HG02763 (cell line): ENCODE results near the gene OR4K13.

Source experiments
- ATAC-seq: cut with Tn5 transposase; IDR thresholded peaks from one replicate; pipeline ENCODE4 v1.9.1; 2021; ENCODE audit warnings: mild to moderate bottlenecking, moderate library complexity; ENCODE audit not compliant: unreplicated experiment

Gene OR4K13, protein sequence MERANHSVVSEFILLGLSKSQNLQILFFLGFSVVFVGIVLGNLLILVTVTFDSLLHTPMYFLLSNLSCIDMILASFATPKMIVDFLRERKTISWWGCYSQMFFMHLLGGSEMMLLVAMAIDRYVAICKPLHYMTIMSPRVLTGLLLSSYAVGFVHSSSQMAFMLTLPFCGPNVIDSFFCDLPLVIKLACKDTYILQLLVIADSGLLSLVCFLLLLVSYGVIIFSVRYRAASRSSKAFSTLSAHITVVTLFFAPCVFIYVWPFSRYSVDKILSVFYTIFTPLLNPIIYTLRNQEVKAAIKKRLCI

DNA sequence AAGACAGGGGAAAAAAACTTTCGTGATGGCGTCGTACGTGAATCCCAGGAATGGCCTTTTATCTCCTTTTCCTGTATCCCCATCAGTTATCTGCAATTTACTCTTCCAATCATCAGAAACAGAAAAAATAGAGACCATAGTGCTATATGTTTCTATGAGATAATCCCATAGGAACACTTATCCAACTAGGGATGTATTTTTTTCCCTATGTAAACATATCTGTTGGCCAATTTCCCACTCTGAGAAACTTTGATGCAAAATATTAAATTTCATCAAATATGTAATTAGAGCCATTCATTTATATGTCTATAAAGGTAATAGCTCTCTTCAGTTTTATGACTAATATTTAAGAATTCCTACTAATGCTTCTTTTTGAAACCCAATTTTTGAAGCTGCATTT, at the start of gene OR4K13:
Gene OR4K13, minus strand, starts transcription at position 101 of the 400 bp plus-strand sequence. CDS start 1,280 bp downstream, outside the sequence.
- no peak for ATAC-seq

DNA sequence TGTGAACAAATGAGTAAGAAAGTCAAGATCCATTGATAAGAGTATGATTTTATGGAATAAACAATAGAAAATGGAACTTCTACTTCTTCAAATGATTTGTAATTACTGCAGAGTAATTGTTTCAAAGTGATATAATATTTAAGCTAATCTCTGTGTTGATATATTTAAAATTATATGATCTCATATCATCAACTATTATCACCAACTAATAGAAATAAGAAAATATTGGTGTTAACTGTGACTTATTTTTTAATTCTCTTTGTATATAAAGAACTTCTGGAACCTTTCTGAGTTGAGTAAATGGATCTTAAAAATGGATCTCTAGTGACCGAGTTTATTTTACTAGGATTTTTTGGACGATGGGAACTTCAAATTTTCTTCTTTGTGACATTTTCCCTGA, 23.9 kb upstream of the OR4K13 start, which contains the start of gene OR4L1:
Gene OR4L1, plus strand, starts transcription at position 301 of the 400 bp plus-strand sequence. Its CDS starts 0 bp downstream, at position 301.
- no peak for ATAC-seq

DNA sequence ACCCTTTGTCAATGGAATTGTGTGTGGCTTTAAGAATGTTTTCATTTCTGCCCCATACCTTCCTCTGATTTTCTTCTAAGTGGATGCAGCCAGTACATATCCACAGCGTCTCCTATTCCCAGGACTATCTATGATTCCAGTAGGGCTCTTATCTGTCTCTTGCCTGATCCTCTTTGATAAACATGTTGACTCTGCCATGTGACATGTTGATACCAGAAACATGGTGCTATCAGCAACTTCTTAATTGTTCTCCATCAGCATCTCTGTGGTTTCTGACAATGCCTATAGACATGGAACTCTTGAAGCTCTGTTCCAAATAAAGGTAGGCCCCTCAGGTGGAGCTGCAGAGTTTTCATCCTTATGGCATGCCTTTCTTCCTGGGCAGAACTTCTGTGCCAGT, 12.4 kb upstream of the OR4K13 start:
- no peak for ATAC-seq

DNA sequence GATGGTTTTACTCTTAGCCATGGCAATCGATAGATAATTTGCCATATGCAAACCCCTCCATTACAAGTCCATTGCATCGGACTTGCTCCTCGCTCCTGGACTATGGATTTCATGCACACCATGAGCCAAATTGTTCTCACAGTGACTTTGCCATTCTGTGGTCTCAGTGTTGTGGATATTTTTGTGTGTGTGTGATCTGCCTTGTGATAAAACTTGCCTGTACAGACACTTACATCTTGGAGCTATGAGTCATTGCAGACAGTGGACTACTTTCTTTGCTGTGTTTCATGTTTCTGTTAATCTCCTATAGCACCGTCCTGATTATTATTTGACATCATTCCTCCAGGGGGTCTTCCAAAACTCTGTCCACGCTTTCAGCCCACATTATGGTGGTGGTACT, 8.4 kb upstream of the OR4K13 start:
- no peak for ATAC-seq

DNA sequence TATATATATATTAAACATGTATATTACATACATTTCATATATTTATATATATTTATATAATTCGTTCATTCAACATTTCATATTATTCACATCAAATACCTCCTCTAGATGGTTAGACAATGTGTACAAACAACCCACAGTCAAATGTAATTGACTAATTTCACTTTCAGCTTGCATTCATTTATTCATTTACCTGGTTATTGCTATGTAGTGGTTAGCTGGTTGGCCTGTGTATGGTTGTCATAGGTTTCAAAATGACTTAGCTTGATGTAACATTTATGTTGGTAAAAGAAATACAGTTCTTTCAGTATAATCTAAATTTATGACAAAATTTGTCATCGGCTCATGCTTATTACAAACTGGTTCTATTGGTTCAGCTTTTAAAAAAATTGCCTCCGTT, 389 bp downstream of the OR4K13 start:
- no peak for ATAC-seq

DNA sequence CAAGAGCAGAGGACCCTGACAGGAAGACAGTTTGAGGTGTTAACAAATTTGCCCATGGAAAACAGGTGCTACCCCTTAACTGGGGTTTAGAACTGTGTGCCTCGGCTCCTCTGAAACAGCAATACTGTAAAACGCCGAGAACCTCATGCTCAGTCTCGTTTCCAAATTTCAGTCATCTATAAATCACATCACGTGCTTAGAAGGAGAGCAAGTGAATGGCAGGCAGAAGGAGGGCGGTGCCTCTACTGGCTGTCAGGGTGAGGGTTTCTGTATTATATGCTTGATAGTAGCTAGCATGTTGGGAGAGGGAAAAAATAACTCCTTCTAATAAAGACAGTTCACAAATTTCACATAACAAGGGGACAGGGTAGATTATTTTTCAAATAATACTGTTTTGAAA, 4.8 kb downstream of the OR4K13 start:
- no peak for ATAC-seq

DNA sequence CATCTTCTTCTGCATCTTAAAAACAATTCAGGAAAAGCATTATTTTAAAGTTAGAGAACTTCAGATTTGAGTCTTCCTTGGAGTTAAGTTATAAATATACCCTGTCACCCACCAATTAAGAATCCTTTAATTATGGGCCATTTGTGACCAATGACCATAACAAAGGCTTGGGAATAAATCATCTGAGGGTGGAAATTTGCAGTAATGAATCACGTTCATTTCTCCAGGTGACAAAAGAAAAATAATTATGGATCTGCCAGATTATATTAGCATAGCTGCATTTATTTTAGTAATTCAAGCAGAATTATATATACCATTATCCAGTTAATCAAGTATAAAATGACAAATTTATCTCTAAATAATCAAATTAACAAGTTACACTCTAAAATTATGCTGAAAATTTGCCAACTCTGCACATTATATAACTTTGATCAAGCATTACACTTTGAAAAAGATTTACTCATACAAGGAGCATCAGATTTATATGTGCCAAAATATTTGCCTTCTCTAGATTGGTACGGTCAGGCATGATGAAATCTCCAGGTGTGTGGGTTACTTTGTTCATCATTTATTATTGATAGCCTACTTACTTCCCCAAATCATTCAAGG, 16.5 kb downstream of the OR4K13 start, which contains the start of gene OR4K14:
Gene OR4K14, minus strand, starts transcription at position 51 of the 609 bp plus-strand sequence. CDS start 4,114 bp downstream, outside the sequence.
- ATAC-seq, result no peak

DNA sequence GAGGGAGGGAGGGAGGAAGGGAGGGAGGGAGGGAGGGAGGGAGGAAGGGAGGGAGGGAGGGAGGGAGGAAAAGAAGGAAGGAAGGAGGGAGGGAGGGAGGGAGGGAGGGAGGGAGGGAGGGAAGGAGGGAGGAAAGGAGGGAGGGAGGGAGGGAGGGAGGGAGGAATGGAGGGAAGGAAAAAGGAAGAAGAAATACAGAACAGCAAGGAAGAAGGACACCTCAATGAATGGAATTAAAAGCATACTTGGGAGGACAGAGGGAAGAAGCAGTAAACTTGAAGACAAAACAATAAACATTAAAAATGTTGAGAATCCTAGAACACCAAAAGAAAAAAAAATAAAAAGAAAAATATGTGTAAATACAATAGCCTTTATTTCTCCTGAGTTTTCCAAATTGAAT, 27.7 kb downstream of the OR4K13 start:
- no peak for ATAC-seq

DNA sequence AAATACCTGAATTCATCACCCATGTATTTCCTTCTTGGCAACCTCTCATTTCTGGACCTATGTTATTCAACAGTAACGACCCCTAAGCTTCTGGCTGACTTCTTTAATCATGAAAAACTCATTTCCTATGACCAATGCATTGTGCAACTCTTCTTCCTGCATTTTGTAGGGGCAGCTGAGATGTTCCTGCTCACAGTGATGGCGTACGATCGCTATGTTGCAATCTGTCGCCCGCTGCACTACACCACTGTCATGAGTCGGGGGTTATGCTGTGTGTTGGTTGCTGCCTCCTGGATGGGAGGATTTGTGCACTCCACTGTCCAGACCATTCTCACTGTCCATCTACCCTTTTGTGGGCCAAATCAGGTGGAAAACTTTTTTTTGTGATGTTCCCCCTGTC, 33.5 kb downstream of the OR4K13 start:
- ATAC-seq, result no peak

DNA sequence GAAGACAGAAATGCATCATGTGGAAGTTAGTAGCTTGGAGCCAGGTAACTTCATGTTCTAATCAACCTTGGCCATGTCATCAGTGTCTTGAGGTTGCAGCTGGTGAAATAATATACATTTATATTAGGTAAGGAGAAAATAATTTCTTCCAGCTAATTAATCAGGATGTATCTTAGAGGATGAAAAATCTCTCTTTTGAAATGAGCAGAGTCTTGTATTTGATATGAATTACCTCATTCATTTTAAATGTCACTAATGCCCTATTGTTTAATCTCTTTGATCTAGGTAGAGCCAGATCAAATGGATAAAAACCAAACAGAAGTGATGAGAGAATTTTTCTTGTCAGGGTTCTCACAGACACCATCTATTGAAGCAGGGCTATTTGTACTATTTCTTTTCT, 34.0 kb downstream of the OR4K13 start, which contains the start of gene OR4Q2:
Gene OR4Q2, plus strand, starts transcription at position 301 of the 400 bp plus-strand sequence.
- ATAC-seq, result no peak

DNA sequence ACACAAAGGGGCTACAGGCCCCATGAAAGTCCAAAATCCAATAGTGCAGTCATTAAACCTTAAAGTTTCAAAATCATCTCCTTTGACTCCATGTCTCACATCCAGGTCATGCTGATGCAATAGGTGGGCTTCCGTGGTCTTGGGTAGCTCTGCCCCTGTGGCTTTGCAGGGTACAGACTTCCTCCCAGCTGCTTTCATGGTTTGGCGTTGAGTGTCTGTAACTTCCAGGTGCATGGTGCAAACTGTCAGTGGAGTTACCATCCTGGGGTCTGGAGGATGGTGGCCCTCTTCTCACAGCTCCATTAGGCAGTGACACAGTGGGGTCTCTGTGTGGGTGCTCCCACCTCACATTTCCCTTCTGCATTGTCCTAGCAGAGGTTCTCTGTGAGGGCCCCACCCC, 42.4 kb downstream of the OR4K13 start:
- ATAC-seq, result no peak
